Measurements from ENCODE around the gene ASXL3. TPM values are rescaled to one million over a fixed set of nuclear protein-coding genes. Genes with fewer than 3 reads are reported as not detected.

Gene ASXL3
- total and polyA plus RNA-seq, 10 of the 15 experiments (the other 5 are each of a cell fraction or from before 2014, with no cell fraction given) = 0.15 TPM; not detected in 9

GRCh38 chr18:33532978-33533377, 45.0 kb upstream of the ASXL3 start:
- WGBS (ENCODE audit: insufficient coverage, insufficient replicate concordance, low lambda C conversion rate, missing lambda C conversion rate) = 0% methylated on average over 1 of the region's 1 CpG
- H3K9me3 ChIP-seq (replicated peaks; ENCODE audit: control insufficient read depth, insufficient read depth, low read length) = no peaks in the 10 kb centered on the region
- no peak overlapping the region for H3K4me2 ChIP-seq (ENCODE audit: control insufficient read depth, insufficient read depth)
- no peaks in the 10 kb centered on the region for H3K36me3 ChIP-seq (ENCODE audit: control insufficient read depth in 2 of 2, insufficient read depth in 2 of 2, low read length in 1 of 2)
- ATAC-seq = no peak
- no peaks in the 10 kb centered on the region for H3K27me3 ChIP-seq (replicated peaks in 1 of 2; ENCODE audit: control insufficient read depth in 2 of 2, insufficient read depth in 2 of 2, low read length in 1 of 2)
- ChIA-PET POLR2A (no interaction called here), RAD21 (ENCODE audit: unreplicated experiment) (no interaction called here), SMC1A (ENCODE audit: uncharacterized antibody, unreplicated experiment) (no interaction called here), CTCF (no interaction called here)
- DNase-seq (ENCODE audit: low read depth, low spot score) = no peak
- no peak overlapping the region for H3K27ac ChIP-seq (ENCODE audit: control insufficient read depth, insufficient read depth)
- H4K20me1 ChIP-seq (ENCODE audit: control insufficient read depth, insufficient read depth) = no peaks in the 10 kb centered on the region
- H3K9ac ChIP-seq (ENCODE audit: control insufficient read depth, insufficient read depth, low read length) = no peak overlapping the region
- TF ChIP-seq SREBF2 (IDR thresholded peaks at IDR 0.05; ENCODE audit: low read length) (no peak), YBX1 (IDR thresholded peaks at IDR 0.05) (no peak), ZNF622 (IDR thresholded peaks at IDR 0.05) (no peak), RB1 (IDR thresholded peaks at IDR 0.05; ENCODE audit: borderline replicate concordance) (no peak), BCL11A (IDR thresholded peaks at IDR 0.05; ENCODE audit: low read depth, low read length) (no peak), CBX5 (IDR thresholded peaks at IDR 0.05; ENCODE audit: low read depth) (no peak)
- intact Hi-C loops (cut with micrococcal nuclease; ENCODE audit: unreplicated experiment) (no loop called here), in situ Hi-C loops (cut with MboI) (no loop called here)
- BruUV-seq (replicated peaks) = no TSS peak
- no peak overlapping the region for H2AFZ ChIP-seq (ENCODE audit: control insufficient read depth, low read depth, low read length)
- no peaks in the 10 kb centered on the region for H3K79me2 ChIP-seq (ENCODE audit: control insufficient read depth, insufficient read depth, low read length)
- no peaks in the 10 kb centered on the region for H3K4me1 ChIP-seq (ENCODE audit: control insufficient read depth, insufficient read depth, low read length)
- H3K4me3 ChIP-seq = no peak overlapping the region
- FAIRE-seq = no peak

DNA sequence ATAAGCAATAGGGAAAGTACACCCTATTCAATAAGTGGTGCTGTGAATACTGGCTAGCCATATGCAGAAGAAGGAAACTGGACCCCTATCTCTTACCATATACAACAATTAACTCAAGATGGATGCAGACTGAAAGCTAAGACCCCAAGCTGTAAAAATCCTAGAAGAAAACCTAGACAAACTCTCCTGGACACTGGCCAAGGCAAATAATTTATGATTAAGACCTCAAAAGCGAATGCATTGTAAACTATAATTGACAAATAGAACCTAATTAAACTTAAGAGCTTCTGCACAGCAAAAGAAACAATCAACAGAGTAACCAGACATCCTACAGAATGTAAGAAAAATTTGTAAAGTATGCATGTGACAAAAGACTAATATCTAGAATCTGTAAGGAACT, 41.1 kb upstream of the ASXL3 start:
- Histone ChIP-seq H3K27ac (ENCODE audit: control insufficient read depth, insufficient read depth) (no peak overlapping the region), H3K4me3 (no peak overlapping the region), H3K36me3 (ENCODE audit: control insufficient read depth in 2 of 2, insufficient read depth in 2 of 2, low read length in 1 of 2) (no peaks in the 10 kb centered on the region), H3K27me3 (replicated peaks in 1 of 2; ENCODE audit: control insufficient read depth in 2 of 2, insufficient read depth in 2 of 2, low read length in 1 of 2) (no peaks in the 10 kb centered on the region), H3K9me3 (replicated peaks; ENCODE audit: control insufficient read depth, insufficient read depth, low read length) (no peaks in the 10 kb centered on the region), H4K20me1 (ENCODE audit: control insufficient read depth, insufficient read depth) (no peaks in the 10 kb centered on the region), H3K9ac (ENCODE audit: control insufficient read depth, insufficient read depth, low read length) (no peak overlapping the region), H3K79me2 (ENCODE audit: control insufficient read depth, insufficient read depth, low read length) (no peaks in the 10 kb centered on the region), H3K4me1 (ENCODE audit: control insufficient read depth, insufficient read depth, low read length) (no peaks in the 10 kb centered on the region), H3K4me2 (ENCODE audit: control insufficient read depth, insufficient read depth) (no peak overlapping the region), H2AFZ (ENCODE audit: control insufficient read depth, low read depth, low read length) (no peak overlapping the region)
- no peak for DNase-seq (ENCODE audit: low read depth, low spot score)
- ATAC-seq = no peak
- intact Hi-C loops (cut with micrococcal nuclease; ENCODE audit: unreplicated experiment) (no loop called here), in situ Hi-C loops (cut with MboI) (no loop called here)
- TF ChIP-seq CBX3 (IDR thresholded peaks at IDR 0.05; ENCODE audit: borderline replicate concordance, low read depth) = no peak
- TF ChIP-seq BRCA1 (IDR thresholded peaks at IDR 0.05; ENCODE audit: low read depth, low read length) = no peak
- no peak for TF ChIP-seq MAX (IDR thresholded peaks at IDR 0.05; ENCODE audit: low read depth, low read length)
- TF ChIP-seq ZZZ3 (IDR thresholded peaks at IDR 0.05; ENCODE audit: control insufficient read depth, insufficient read length, low read depth) = no peak
- no peak for TF ChIP-seq E2F4 (IDR thresholded peaks at IDR 0.05; ENCODE audit: low read depth, low read length)
- no peak for TF ChIP-seq NFYB (IDR thresholded peaks at IDR 0.05; ENCODE audit: insufficient read depth, low read depth, low read length)
- TF ChIP-seq TCF12 (IDR thresholded peaks at IDR 0.05; ENCODE audit: low read depth, low read length) = no peak
- ChIA-PET POLR2A (no interaction called here), CTCF (no interaction called here), SMC1A (ENCODE audit: uncharacterized antibody, unreplicated experiment) (interaction anchor here (2.0 kb wide), 1 partner anchor 12 kb away, joined by 7 read pairs; no protein-coding TSS in a partner anchor), RAD21 (ENCODE audit: unreplicated experiment) (no interaction called here)
- no TSS peak for BruUV-seq (replicated peaks)
- no peak for FAIRE-seq
- WGBS (ENCODE audit: insufficient coverage, insufficient replicate concordance, low lambda C conversion rate, missing lambda C conversion rate) = 0% methylated on average over 1 of the region's 1 CpG

Measured in GM12878 (cell line).